ENCODE measurements around the gene AUTS2.

AUTS2 gene

GRCh38 chr7:69789563-69789962 lies 191.3 kb downstream of the AUTS2 start:
- no peak for DNase-seq (ENCODE audit: low read depth)

- no peak for DNase-seq (ENCODE audit: low read depth)
Measured at GRCh38 chr7:69790977-69791724, 192.9 kb downstream of the AUTS2 start.

- no peak for DNase-seq (ENCODE audit: low read depth)
Measured at GRCh38 chr7:69791739-69792138, 193.5 kb downstream of the AUTS2 start.

- DNase-seq (ENCODE audit: low read depth) = no peak
Measured at GRCh38 chr7:69795932-69796331, 197.7 kb downstream of the AUTS2 start.

- no peak for DNase-seq (ENCODE audit: low read depth)
Measured at GRCh38 chr7:69796416-69796815, 198.1 kb downstream of the AUTS2 start.

- no peak for DNase-seq (ENCODE audit: low read depth)
Measured at GRCh38 chr7:69799048-69799697, 200.9 kb downstream of the AUTS2 start.

- DNase-seq (ENCODE audit: low read depth) = no peak
Measured at GRCh38 chr7:69799990-69800389, 201.7 kb downstream of the AUTS2 start.

- DNase-seq (ENCODE audit: low read depth) = no peak
Measured at GRCh38 chr7:69800495-69800894, 202.2 kb downstream of the AUTS2 start.

- DNase-seq (ENCODE audit: low read depth) = no peak
Measured at GRCh38 chr7:69801729-69802682, 203.7 kb downstream of the AUTS2 start.

GRCh38 chr7:69803699-69804516 lies 205.6 kb downstream of the AUTS2 start:
- no peak for DNase-seq (ENCODE audit: low read depth)

- DNase-seq (ENCODE audit: low read depth) = no peak
Measured at GRCh38 chr7:69804962-69805361, 206.7 kb downstream of the AUTS2 start.

GRCh38 chr7:69808391-69808790 lies 210.1 kb downstream of the AUTS2 start:
- no peak for DNase-seq (ENCODE audit: low read depth)

- no peak for DNase-seq (ENCODE audit: low read depth)
Measured at GRCh38 chr7:69811476-69812308, 213.4 kb downstream of the AUTS2 start.

GRCh38 chr7:69812756-69813155 lies 214.5 kb downstream of the AUTS2 start:
- no peak for DNase-seq (ENCODE audit: low read depth)

- no peak for DNase-seq (ENCODE audit: low read depth)
Measured at GRCh38 chr7:69813637-69814240, 215.5 kb downstream of the AUTS2 start.

- no peak for DNase-seq (ENCODE audit: low read depth)
Measured at GRCh38 chr7:69814421-69814962, 216.2 kb downstream of the AUTS2 start.

GRCh38 chr7:69816501-69816900 lies 218.2 kb downstream of the AUTS2 start:
- no peak for DNase-seq (ENCODE audit: low read depth)

GRCh38 chr7:69817121-69817520 lies 218.8 kb downstream of the AUTS2 start:
- DNase-seq (ENCODE audit: low read depth) = no peak

- no peak for DNase-seq (ENCODE audit: low read depth)
Measured at GRCh38 chr7:69817841-69818635, 219.8 kb downstream of the AUTS2 start.
